B cell (primary cell): ENCODE results near the gene TEX50. TPM values are rescaled to one million over a fixed set of nuclear protein-coding genes. Genes with fewer than 3 reads are reported as not detected.

ENCODE experiments used
- ATAC-seq: fragments of 200-7000 bp; cut with Tn5 transposase; one replicate; pipeline ENCODE4 v1.10.0; 2021; ENCODE audit warnings: low read depth, mild to moderate bottlenecking, moderate number of reproducible peaks, moderate library complexity
- CTCF ChIA-PET: fragments of 350-600 bp; sonication (Branson Sonifier 250); formaldehyde crosslinking; loops from one replicate; lab custom pipeline; 2021; ENCODE audit warnings: antibody characterized with exemption, inconsistent platforms; lab: Charles Lee
- POLR2A ChIA-PET: fragments of 350-600 bp; sonication (Branson Sonifier 250); formaldehyde crosslinking; loops from one replicate; lab custom pipeline; 2021; ENCODE audit warnings: antibody characterized with exemption; lab: Charles Lee
- DNase-seq: peaks from one replicate; pipeline ENCODE4 v3.0.0; 2013
- H2AFZ ChIP-seq: 2 replicates; pipeline ENCODE4 v1.6.1; 2012; ENCODE audit warnings: mild to moderate bottlenecking, low read depth, low read length; ENCODE audit not compliant: insufficient read depth, poor library complexity, severe bottlenecking
- H3K27ac ChIP-seq, 2 donors: 1 replicate in 1 of 2; 2 replicates in 1 of 2; pipeline ENCODE4 v1.5.1; 2012 to 2013; ENCODE audit warnings: low read length in 2 of 2, mild to moderate bottlenecking in 2 of 2, moderate library complexity in 1 of 2
- H3K27me3 ChIP-seq, 4 experiments: fragments of 200-600 bp in 1 of 4; sonication (generic) in 1 of 4; replicated peaks in 1 of 4; 1 replicate in 2 of 4; 2 replicates in 2 of 4; pipeline versions ENCODE4 v1.6.1 to v1.7.0; 2013 to 2016; ENCODE audit warnings: low read length in 3 of 4, mild to moderate bottlenecking in 2 of 4, mixed read lengths in 1 of 4, moderate library complexity in 1 of 4; ENCODE audit not compliant: insufficient read depth in 4 of 4, control insufficient read depth in 3 of 4; ENCODE audit errors: control extremely low read depth in 1 of 4
- H3K36me3 ChIP-seq, 2 experiments: replicated peaks in 1 of 2; 1 replicate in 1 of 2; 2 replicates in 1 of 2; pipeline versions ENCODE4 v1.6.1 to v1.7.1; 2013; ENCODE audit warnings: low read length in 1 of 2; ENCODE audit not compliant: insufficient read depth in 2 of 2, control insufficient read depth in 1 of 2; ENCODE audit errors: control extremely low read depth in 1 of 2, extremely low read depth in 1 of 2
- H3K4me1 ChIP-seq, 2 donors: fragments of 200-600 bp in 1 of 2; sonication (generic) in 1 of 2; 1 replicate in 1 of 2; 2 replicates in 1 of 2; pipeline versions ENCODE4 v1.5.1 to v1.6.1; 2013 to 2017; ENCODE audit warnings: low read length in 2 of 2; ENCODE audit not compliant: control insufficient read depth in 2 of 2, insufficient read depth in 2 of 2
- H3K4me2 ChIP-seq: replicated peaks from 2 replicates; pipeline ENCODE3; 2012; ENCODE audit warnings: mild to moderate bottlenecking, low read depth, low read length; ENCODE audit not compliant: poor library complexity, severe bottlenecking
- H3K4me3 ChIP-seq, 5 experiments: fragments of 200-600 bp in 1 of 5; sonication (generic) in 1 of 5; 1 replicate in 3 of 5; 2 replicates in 2 of 5; pipeline versions ENCODE4 v1.5.1 to v1.7.0; 2011 to 2016; ENCODE audit warnings: low read length in 4 of 5, mild to moderate bottlenecking in 4 of 5, low read depth in 2 of 5, control low read depth in 1 of 5, moderate library complexity in 1 of 5; ENCODE audit not compliant: insufficient read depth in 1 of 5; ENCODE audit errors: control extremely low read depth in 1 of 5, extremely low read depth in 1 of 5
- H3K79me2 ChIP-seq: fragments of 200-600 bp; sonication (generic); one replicate; pipeline ENCODE4 v1.6.0; 2016; ENCODE audit warnings: low read length; ENCODE audit not compliant: control insufficient read depth, insufficient read depth
- H3K9ac ChIP-seq: fragments of 200-600 bp; sonication (generic); 2 replicates; pipeline ENCODE4 v1.6.1; 2017; ENCODE audit warnings: mild to moderate bottlenecking, low read length, moderate library complexity
- H3K9me3 ChIP-seq, 3 donors: one replicate each; pipeline versions ENCODE4 v1.6.1 to v1.7.1; 2013; ENCODE audit warnings: low read length in 2 of 3; ENCODE audit not compliant: control insufficient read depth in 2 of 3, insufficient read depth in 1 of 3; ENCODE audit errors: control extremely low read depth in 1 of 3
- H4K20me1 ChIP-seq: 2 replicates; pipeline ENCODE4 v1.6.0; 2012; ENCODE audit warnings: mild to moderate bottlenecking, low read length; ENCODE audit not compliant: insufficient read depth, control insufficient read depth, poor library complexity, severe bottlenecking
- H3K27ac Mint-ChIP-seq: one replicate; pipeline ENCODE4 v1.8.0; 2021; ENCODE audit warnings: mixed read lengths
- H3K27me3 Mint-ChIP-seq: one replicate; pipeline ENCODE4 v1.8.0; 2021; ENCODE audit warnings: mixed read lengths
- H3K4me1 Mint-ChIP-seq: one replicate; pipeline ENCODE4 v1.8.0; 2021; ENCODE audit warnings: mixed read lengths
- H3K4me3 Mint-ChIP-seq: one replicate; pipeline ENCODE4 v1.8.0; 2021; ENCODE audit warnings: mixed read lengths
- H3K9me3 Mint-ChIP-seq: one replicate; pipeline ENCODE4 v1.8.0; 2022; ENCODE audit warnings: mixed read lengths; ENCODE audit not compliant: insufficient read depth
- CTCF ChIP-seq: fragments of 200-600 bp; IDR thresholded peaks from one replicate; pipeline ENCODE4 v1.8.0; 2022; ENCODE audit warnings: antibody characterized with exemption, mild to moderate bottlenecking
- EZH2 ChIP-seq: IDR thresholded peaks from 2 replicates; pipeline ENCODE4 v1.6.1; 2012; ENCODE audit warnings: borderline replicate concordance, low read depth, mild to moderate bottlenecking, moderate library complexity, low read length; ENCODE audit not compliant: insufficient read depth, poor library complexity, severe bottlenecking
- WGBS: methylation state at CpG from one replicate; pipeline ENCODE4 v1.1.5; 2013; ENCODE audit warnings: missing lambda C conversion rate; ENCODE audit not compliant: insufficient coverage; 5-methylcytosine and 5-hydroxymethylcytosine counted together
- intact Hi-C: fragments of 100-400 bp; cut with micrococcal nuclease; formaldehyde crosslinking; loops from one replicate; pipeline ENCODE4 v1.10.0; 2022
- polyA plus RNA-seq: library from polyadenylated mRNA; depleted of rRNA; stranded (reverse); fragments of >200 nt; gene quantifications from 2 replicates; pipeline ENCODE4 v1.2.3, GENCODE V29; 2012
- total RNA-seq, 2 donors: library from RNA; stranded (reverse); fragments of 120-200 nt in 1 of 2; gene quantifications; 1 replicate in 1 of 2; 2 replicates in 1 of 2; pipeline versions ENCODE4 v1.2.3 to v1.2.4, GENCODE V29; 2013 to 2022

TEX50 gene
- total and polyA plus RNA-seq, 2 donors (not counting 1 experiment from before 2014, with no cell fraction given): not detected

GRCh38 chr1:173616859-173617258 is 18.3 kb upstream of the TEX50 start:
- ChIA-PET CTCF (no interaction called here), POLR2A (no interaction called here)
- no peak for DNase-seq

GRCh38 chr1:173627269-173627668 is 7.9 kb upstream of the TEX50 start:
- intact Hi-C loops: no loop called here
- H3K4me1 Mint-ChIP-seq: no peaks in the 10 kb centered on the region
- no peaks in the 10 kb centered on the region for H3K79me2 ChIP-seq
- no peak overlapping the region for H3K4me3 Mint-ChIP-seq
- no peak overlapping the region for H3K27ac ChIP-seq
- CTCF ChIA-PET: no interaction called here
- H3K9me3 ChIP-seq: peaks cover 0 to 5% (median 2%) of the 10 kb centered on the region in 3 donors
- no peak for DNase-seq
- no peak overlapping the region for H3K27ac Mint-ChIP-seq
- peaks cover 2% of the 10 kb centered on the region for H3K9me3 Mint-ChIP-seq
- no peaks in the 10 kb centered on the region for H4K20me1 ChIP-seq
- no peak overlapping the region for H3K9ac ChIP-seq
- no peak for TF ChIP-seq EZH2
- no peak for TF ChIP-seq CTCF
- no peak overlapping the region for H2AFZ ChIP-seq
- peaks cover 5% of the 10 kb centered on the region for H3K27me3 Mint-ChIP-seq
- POLR2A ChIA-PET: no interaction called here
- no peaks in the 10 kb centered on the region for H3K27me3 ChIP-seq
- H3K36me3 ChIP-seq: no peaks in the 10 kb centered on the region
- no peak overlapping the region for H3K4me2 ChIP-seq
- ATAC-seq: no peak
- no peaks in the 10 kb centered on the region for H3K4me1 ChIP-seq
- no peak overlapping the region for H3K4me3 ChIP-seq

More at GRCh38 chr1:173616859-173617258, 18.3 kb upstream of the TEX50 start:
- Histone ChIP-seq H3K27ac (no peak overlapping the region), H4K20me1 (no peaks in the 10 kb centered on the region), H3K4me2 (no peak overlapping the region), H3K4me3 (no peak overlapping the region), H3K4me1 (no peaks in the 10 kb centered on the region), H3K36me3 (no peaks in the 10 kb centered on the region), H3K9ac (no peak overlapping the region), H2AFZ (no peak overlapping the region), H3K79me2 (no peaks in the 10 kb centered on the region), H3K9me3 (peaks cover 0 to 23% (median 15%) of the 10 kb centered on the region in 3 donors), H3K27me3 (peaks cover 0 to 3% (median 1%) of the 10 kb centered on the region in 4 experiments)
- Mint-ChIP-seq H3K27me3 (peaks cover 30% of the 10 kb centered on the region), H3K27ac (no peak overlapping the region), H3K4me3 (no peak overlapping the region), H3K9me3 (peaks cover 9% of the 10 kb centered on the region), H3K4me1 (no peaks in the 10 kb centered on the region)
- 77% methylated on average over 2 of the region's 4 CpGs for WGBS
- TF ChIP-seq EZH2 (no peak), CTCF (no peak)
- intact Hi-C loops: no loop called here
- ATAC-seq: no peak
